ENCODE data around the gene NRDC. TPM values are rescaled to one million over a fixed set of nuclear protein-coding genes. Genes with fewer than 3 reads are reported as not detected.

NRDC gene
- total RNA-seq, 1 donor from 2014 or later, result 122 TPM

DNA sequence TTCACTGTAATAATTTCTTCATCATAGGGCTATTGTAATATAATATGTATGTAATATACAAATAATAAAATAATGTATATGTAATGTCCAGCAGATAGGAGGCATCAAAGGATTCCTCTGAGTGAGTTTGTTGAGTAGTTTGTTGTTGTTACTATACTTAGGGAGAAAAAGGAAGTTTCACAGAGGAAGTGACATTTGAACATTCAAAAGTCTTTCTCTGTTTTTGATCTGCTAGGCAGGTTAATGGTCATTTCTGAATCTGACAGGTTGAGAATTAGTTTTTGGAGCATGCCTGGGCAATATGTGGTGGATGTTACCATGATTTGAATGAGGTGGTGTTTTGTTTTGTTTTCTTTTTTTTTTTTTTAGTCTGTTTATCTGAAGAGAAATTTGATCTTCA lies 102.1 kb downstream of the NRDC start:
- Mint-ChIP-seq H3K4me1 (ENCODE audit: low read depth) (peaks cover 32% of the 10 kb centered on the region), H3K27me3 (ENCODE audit: low read depth) (no peaks in the 10 kb centered on the region), H3K4me3 (ENCODE audit: unreplicated experiment) (no peak overlapping the region), H3K27ac (ENCODE audit: unreplicated experiment) (peak overlapping the region; percentile 6), H3K9me3 (ENCODE audit: low read depth) (no peaks in the 10 kb centered on the region), H3K36me3 (ENCODE audit: low read depth) (peaks cover 52% of the 10 kb centered on the region)
- no peak for TF ChIP-seq CTCF (IDR thresholded peaks at IDR 0.05)
- no peak for DNase-seq (ENCODE audit: low spot score)

DNA sequence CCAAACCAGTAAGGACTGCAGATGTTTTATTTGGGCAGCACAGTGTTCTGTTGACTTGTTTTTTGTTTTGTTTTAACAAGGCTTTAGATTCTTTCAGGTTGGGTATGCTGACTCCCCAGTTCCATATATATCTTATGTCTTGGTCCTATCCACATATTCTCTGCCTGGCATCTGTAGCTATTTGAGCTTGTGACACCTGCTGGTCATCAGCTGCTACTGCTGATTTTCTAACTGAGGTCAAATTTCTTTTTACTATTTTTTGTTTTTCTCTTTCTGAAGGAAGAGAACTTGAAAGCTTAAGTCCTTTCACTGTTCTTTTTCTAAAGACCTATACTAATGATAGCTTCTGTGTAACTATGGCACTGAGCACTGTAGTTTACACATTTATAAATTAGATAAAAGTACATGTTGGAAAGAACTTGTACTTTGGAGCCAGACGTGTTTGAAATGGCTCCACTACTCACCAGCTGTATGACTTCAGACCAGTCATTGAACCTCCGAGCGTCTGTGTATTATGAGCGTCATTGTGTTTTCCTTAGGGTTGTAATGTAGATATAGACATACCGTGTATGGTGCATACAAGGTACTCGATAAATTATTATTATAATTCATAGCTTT lies 109.4 kb downstream of the NRDC start:
- peak overlapping the region; percentile 75 for H3K27ac Mint-ChIP-seq (ENCODE audit: unreplicated experiment)

DNA sequence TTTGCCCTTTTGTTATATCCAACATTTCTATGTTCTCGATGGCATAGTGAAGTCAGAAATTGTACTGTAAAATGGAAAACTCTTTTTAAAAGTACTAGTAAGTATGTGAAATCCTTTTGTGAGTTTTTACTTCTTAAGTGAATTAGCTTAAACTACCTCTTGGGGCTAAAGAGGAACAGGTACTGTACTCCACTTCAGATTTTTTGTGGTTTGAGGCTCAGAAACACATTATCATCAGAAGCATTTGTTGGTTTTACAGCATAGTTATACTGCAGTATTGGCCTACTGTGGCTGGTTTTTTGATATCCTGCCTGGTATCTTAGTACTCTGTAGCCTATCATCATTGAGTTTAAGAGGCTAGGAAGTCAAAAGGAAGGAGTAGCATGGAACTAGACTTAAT lies 117.2 kb downstream of the NRDC start:
- Mint-ChIP-seq H3K27me3 (ENCODE audit: low read depth) (no peaks in the 10 kb centered on the region), H3K4me1 (ENCODE audit: low read depth) (peaks cover 68% of the 10 kb centered on the region), H3K36me3 (ENCODE audit: low read depth) (peaks cover 14% of the 10 kb centered on the region), H3K4me3 (ENCODE audit: unreplicated experiment) (no peak overlapping the region), H3K27ac (ENCODE audit: unreplicated experiment) (no peak overlapping the region), H3K9me3 (ENCODE audit: low read depth) (no peaks in the 10 kb centered on the region)
- no peak for TF ChIP-seq CTCF (IDR thresholded peaks at IDR 0.05)
- no peak for DNase-seq (ENCODE audit: low spot score)

More for the DNA sequence above, 109.4 kb downstream of the NRDC start:
- peaks cover 40% of the 10 kb centered on the region for H3K36me3 Mint-ChIP-seq (ENCODE audit: low read depth)
- TF ChIP-seq CTCF (IDR thresholded peaks at IDR 0.05), result peak; percentile 94
- peaks cover 40% of the 10 kb centered on the region for H3K4me1 Mint-ChIP-seq (ENCODE audit: low read depth)
- no peak for DNase-seq (ENCODE audit: low spot score)
- no peaks in the 10 kb centered on the region for H3K27me3 Mint-ChIP-seq (ENCODE audit: low read depth)
- H3K4me3 Mint-ChIP-seq (ENCODE audit: unreplicated experiment), result no peak overlapping the region
- H3K9me3 Mint-ChIP-seq (ENCODE audit: low read depth), result no peaks in the 10 kb centered on the region

DNA sequence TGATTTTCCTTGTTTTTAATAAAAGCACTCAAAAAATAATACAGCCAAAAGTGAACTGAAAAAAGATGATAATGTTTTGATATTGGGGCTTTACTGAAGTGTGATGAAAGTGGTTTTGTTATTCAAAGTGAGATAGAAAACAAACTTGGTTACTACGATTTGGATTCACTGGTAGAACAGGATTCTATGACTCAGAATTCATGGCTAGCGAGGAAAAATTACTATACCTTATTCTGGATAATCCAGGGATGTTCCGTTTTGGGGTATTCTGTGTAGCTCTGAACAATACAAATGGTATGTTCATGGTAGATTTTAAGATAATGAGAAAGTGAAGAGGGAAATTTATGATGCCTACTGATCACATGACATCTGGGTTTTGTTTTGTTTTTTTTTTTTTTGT lies 117.7 kb downstream of the NRDC start:
- H3K4me3 Mint-ChIP-seq (ENCODE audit: unreplicated experiment), result no peak overlapping the region

DNA sequence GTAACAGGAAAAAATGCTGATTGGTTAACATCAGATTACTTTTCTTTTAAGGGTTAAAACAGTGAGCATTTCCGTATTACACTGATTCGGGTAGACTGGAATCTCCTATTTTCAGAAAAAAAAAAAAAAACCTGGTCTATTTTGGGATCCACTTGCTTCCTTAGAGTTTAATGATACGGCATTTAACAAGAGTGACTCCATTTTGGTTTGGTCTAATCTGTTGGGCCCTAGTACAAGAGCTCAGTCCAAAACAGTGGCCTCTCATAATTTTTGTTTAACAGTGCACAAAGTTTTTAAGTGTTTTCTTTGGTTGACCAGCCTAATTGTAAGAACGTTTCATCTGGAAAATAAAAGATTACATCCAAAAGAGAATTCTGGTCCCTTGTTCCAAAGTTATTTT lies 120.2 kb downstream of the NRDC start:
- peaks cover 66% of the 10 kb centered on the region for H3K4me1 Mint-ChIP-seq (ENCODE audit: low read depth)
- H3K27me3 Mint-ChIP-seq (ENCODE audit: low read depth), result no peaks in the 10 kb centered on the region
- peak overlapping the region; percentile 64 for H3K27ac Mint-ChIP-seq (ENCODE audit: unreplicated experiment)
- H3K9me3 Mint-ChIP-seq (ENCODE audit: low read depth), result no peaks in the 10 kb centered on the region
- TF ChIP-seq CTCF (IDR thresholded peaks at IDR 0.05), result no peak
- H3K4me3 Mint-ChIP-seq (ENCODE audit: unreplicated experiment), result no peak overlapping the region
- peaks cover 17% of the 10 kb centered on the region for H3K36me3 Mint-ChIP-seq (ENCODE audit: low read depth)
- DNase-seq (ENCODE audit: low spot score), result no peak

More for the DNA sequence above, 117.7 kb downstream of the NRDC start:
- H3K9me3 Mint-ChIP-seq (ENCODE audit: low read depth), result no peaks in the 10 kb centered on the region
- H3K36me3 Mint-ChIP-seq (ENCODE audit: low read depth), result peaks cover 13% of the 10 kb centered on the region
- H3K27ac Mint-ChIP-seq (ENCODE audit: unreplicated experiment), result peak overlapping the region; percentile 32
- no peak for DNase-seq (ENCODE audit: low spot score)
- H3K4me1 Mint-ChIP-seq (ENCODE audit: low read depth), result peaks cover 70% of the 10 kb centered on the region
- H3K27me3 Mint-ChIP-seq (ENCODE audit: low read depth), result no peaks in the 10 kb centered on the region
- no peak for TF ChIP-seq CTCF (IDR thresholded peaks at IDR 0.05)

Data from chondrocyte (in vitro differentiated cells).